CD14-positive monocyte (primary cell): ENCODE data around the gene PLCH1. TPM values are rescaled to one million over a fixed set of nuclear protein-coding genes. Genes with fewer than 3 reads are reported as not detected.

Experiments
- DNase-seq, 3 donors: peaks; one replicate each; pipeline ENCODE4 v3.0.0-alpha.2; 2011 to 2022
- H2AFZ ChIP-seq: 2 replicates; pipeline ENCODE4 v1.6.0; 2012; ENCODE audit warnings: mild to moderate bottlenecking, low read depth, low read length, inconsistent platforms; ENCODE audit not compliant: insufficient read depth, poor library complexity, severe bottlenecking
- H3K27ac ChIP-seq, 2 donors: 1 replicate in 1 of 2; 2 replicates in 1 of 2; pipeline ENCODE4 v1.5.1; 2012 to 2013; ENCODE audit warnings: low read length in 2 of 2, control low read depth in 1 of 2, inconsistent platforms in 1 of 2, low read depth in 1 of 2, mild to moderate bottlenecking in 1 of 2
- H3K27me3 ChIP-seq, 2 donors: one replicate each; pipeline versions ENCODE4 v1.6.0 to v1.6.1; 2011 to 2013; ENCODE audit warnings: low read length in 2 of 2; ENCODE audit not compliant: control insufficient read depth in 2 of 2, insufficient read depth in 2 of 2
- H3K36me3 ChIP-seq, 2 donors: replicated peaks in 1 of 2; 1 replicate in 1 of 2; 2 replicates in 1 of 2; pipeline versions ENCODE4 v1.5.1 to v1.6.1; 2012 to 2013; ENCODE audit warnings: low read length in 2 of 2, control low read depth in 1 of 2, inconsistent platforms in 1 of 2, mild to moderate bottlenecking in 1 of 2; ENCODE audit not compliant: insufficient read depth in 2 of 2, control insufficient read depth in 1 of 2
- H3K4me1 ChIP-seq, 2 donors: 1 replicate in 1 of 2; 2 replicates in 1 of 2; pipeline versions ENCODE4 v1.5.1 to v1.6.1; 2012 to 2013; ENCODE audit warnings: low read length in 2 of 2, control low read depth in 1 of 2, inconsistent platforms in 1 of 2, mild to moderate bottlenecking in 1 of 2, moderate library complexity in 1 of 2; ENCODE audit not compliant: insufficient read depth in 2 of 2, control insufficient read depth in 1 of 2
- H3K4me2 ChIP-seq: replicated peaks from 2 replicates; pipeline ENCODE3; 2012; ENCODE audit warnings: low read length, moderate library complexity, mild to moderate bottlenecking; ENCODE audit not compliant: poor library complexity, severe bottlenecking; ENCODE audit errors: extremely low read depth
- H3K4me3 ChIP-seq, 3 experiments: fragments of 200-600 bp in 1 of 3; sonication (generic) in 1 of 3; replicated peaks in 1 of 3; 1 replicate in 2 of 3; 2 replicates in 1 of 3; pipeline ENCODE4 v1.5.1; 2011 to 2013; ENCODE audit warnings: low read length in 3 of 3, mild to moderate bottlenecking in 3 of 3, control low read depth in 2 of 3, low read depth in 2 of 3, inconsistent platforms in 1 of 3, moderate library complexity in 1 of 3
- H3K79me2 ChIP-seq: 2 replicates; pipeline ENCODE4 v1.6.0; 2012; ENCODE audit warnings: mild to moderate bottlenecking, control low read depth, inconsistent platforms, low read length, moderate library complexity; ENCODE audit not compliant: insufficient read depth
- H3K9ac ChIP-seq: 2 replicates; pipeline ENCODE4 v1.6.0; 2017; ENCODE audit warnings: low read length, mild to moderate bottlenecking; ENCODE audit not compliant: insufficient read depth, poor library complexity, severe bottlenecking
- H3K9me3 ChIP-seq, 2 donors: replicated peaks in 1 of 2; 1 replicate in 1 of 2; 2 replicates in 1 of 2; pipeline versions ENCODE4 v1.5.1 to v1.6.1; 2012 to 2013; ENCODE audit warnings: low read length in 2 of 2, control low read depth in 1 of 2; ENCODE audit not compliant: control insufficient read depth in 1 of 2, insufficient read depth in 1 of 2
- H4K20me1 ChIP-seq: 2 replicates; pipeline ENCODE4 v1.6.0; 2012; ENCODE audit warnings: mild to moderate bottlenecking, low read length, control low read depth, moderate library complexity; ENCODE audit not compliant: insufficient read depth
- H3K27ac Mint-ChIP-seq, 7 donors: one replicate each; pipeline ENCODE4 v1.8.0; 2020; ENCODE audit warnings: mild to moderate bottlenecking in 7 of 7, mixed read lengths in 7 of 7, moderate library complexity in 6 of 7, inconsistent platforms in 2 of 7
- H3K27me3 Mint-ChIP-seq, 3 donors: one replicate each; pipeline ENCODE4 v1.8.0; 2021 to 2022; ENCODE audit warnings: low read depth in 3 of 3, mild to moderate bottlenecking in 3 of 3, mixed read lengths in 3 of 3, moderate library complexity in 3 of 3, inconsistent platforms in 1 of 3
- H3K36me3 Mint-ChIP-seq, 2 donors: one replicate each; pipeline ENCODE4 v1.8.0; 2020; ENCODE audit warnings: mixed read lengths in 2 of 2, inconsistent platforms in 1 of 2, mild to moderate bottlenecking in 1 of 2
- H3K4me1 Mint-ChIP-seq: one replicate; pipeline ENCODE4 v1.8.0; 2020; ENCODE audit warnings: mild to moderate bottlenecking, mixed read lengths
- H3K4me3 Mint-ChIP-seq, 2 donors: one replicate each; pipeline ENCODE4 v1.8.0; 2020; ENCODE audit warnings: mild to moderate bottlenecking in 2 of 2, mixed read lengths in 2 of 2, moderate library complexity in 1 of 2
- H3K9me3 Mint-ChIP-seq, 7 donors: one replicate each; pipeline ENCODE4 v1.8.0; 2020 to 2022; ENCODE audit warnings: mixed read lengths in 7 of 7, mild to moderate bottlenecking in 6 of 7, moderate library complexity in 6 of 7, inconsistent platforms in 2 of 7
- WGBS: methylation state at CpG from one replicate; pipeline ENCODE4 v1.1.5; 2013; ENCODE audit warnings: missing lambda C conversion rate; ENCODE audit not compliant: insufficient coverage; 5-methylcytosine and 5-hydroxymethylcytosine counted together
- intact Hi-C, 2 donors: fragments of 100-400 bp; cut with micrococcal nuclease; formaldehyde crosslinking; loops; one replicate each; pipeline versions ENCODE4 v1.15.0 to v1.15.1; 2023
- polyA plus RNA-seq, 3 donors: library from polyadenylated mRNA; depleted of rRNA in 1 of 3; unstranded in 2 of 3; stranded (reverse) in 1 of 3; fragments of 300-500 nt in 2 of 3; fragments of >200 nt in 1 of 3; fragmentation: Illumina TruSeq in 2 of 3; gene quantifications; 1 replicate in 2 of 3; 2 replicates in 1 of 3; pipeline ENCODE4 v1.2.3, GENCODE V29; 2012 to 2021
- TF ChIP-seq, protein P1 (sequence below): fragments of 200-600 bp; IDR thresholded peaks from one replicate; pipeline ENCODE4 v1.8.0; 2022; ENCODE audit warnings: antibody characterized with exemption, mild to moderate bottlenecking

The PLCH1 gene
- polyA plus RNA-seq, 3 donors: not detected

- DNase-seq: no peak
- no peaks in the 10 kb centered on the region for H4K20me1 ChIP-seq
- H3K4me2 ChIP-seq: no peak overlapping the region
- no peak overlapping the region for H2AFZ ChIP-seq
- TF ChIP-seq, protein P1, sequence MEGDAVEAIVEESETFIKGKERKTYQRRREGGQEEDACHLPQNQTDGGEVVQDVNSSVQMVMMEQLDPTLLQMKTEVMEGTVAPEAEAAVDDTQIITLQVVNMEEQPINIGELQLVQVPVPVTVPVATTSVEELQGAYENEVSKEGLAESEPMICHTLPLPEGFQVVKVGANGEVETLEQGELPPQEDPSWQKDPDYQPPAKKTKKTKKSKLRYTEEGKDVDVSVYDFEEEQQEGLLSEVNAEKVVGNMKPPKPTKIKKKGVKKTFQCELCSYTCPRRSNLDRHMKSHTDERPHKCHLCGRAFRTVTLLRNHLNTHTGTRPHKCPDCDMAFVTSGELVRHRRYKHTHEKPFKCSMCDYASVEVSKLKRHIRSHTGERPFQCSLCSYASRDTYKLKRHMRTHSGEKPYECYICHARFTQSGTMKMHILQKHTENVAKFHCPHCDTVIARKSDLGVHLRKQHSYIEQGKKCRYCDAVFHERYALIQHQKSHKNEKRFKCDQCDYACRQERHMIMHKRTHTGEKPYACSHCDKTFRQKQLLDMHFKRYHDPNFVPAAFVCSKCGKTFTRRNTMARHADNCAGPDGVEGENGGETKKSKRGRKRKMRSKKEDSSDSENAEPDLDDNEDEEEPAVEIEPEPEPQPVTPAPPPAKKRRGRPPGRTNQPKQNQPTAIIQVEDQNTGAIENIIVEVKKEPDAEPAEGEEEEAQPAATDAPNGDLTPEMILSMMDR: no peak
- H3K9ac ChIP-seq: no peak overlapping the region
- intact Hi-C loops: no loop called here
- Mint-ChIP-seq H3K27me3 (peaks cover 1 to 3% (median 2%) of the 10 kb centered on the region in 3 donors), H3K4me1 (peaks cover 2% of the 10 kb centered on the region), H3K36me3 (no peaks in the 10 kb centered on the region), H3K27ac (no peak overlapping the region), H3K4me3 (no peak overlapping the region), H3K9me3 (no peaks in the 10 kb centered on the region)
- H3K27me3 ChIP-seq: no peaks in the 10 kb centered on the region
- H3K9me3 ChIP-seq: no peaks in the 10 kb centered on the region
- no peaks in the 10 kb centered on the region for H3K79me2 ChIP-seq
- H3K4me3 ChIP-seq: no peak overlapping the region
- H3K36me3 ChIP-seq: no peaks in the 10 kb centered on the region
- WGBS: 61% methylated on average over 6 of the region's 6 CpGs
- H3K27ac ChIP-seq: no peak overlapping the region
- no peaks in the 10 kb centered on the region for H3K4me1 ChIP-seq
Observed at GRCh38 chr3:155382396-155383042, 362.4 kb downstream of the PLCH1 start.

- Mint-ChIP-seq H3K36me3 (no peaks in the 10 kb centered on the region), H3K4me1 (no peaks in the 10 kb centered on the region), H3K27me3 (peaks cover 0 to 2% (median 0%) of the 10 kb centered on the region in 3 donors), H3K27ac (no peak overlapping the region), H3K4me3 (peak overlapping the region in 1 of 2 donors; percentile 4), H3K9me3 (no peaks in the 10 kb centered on the region)
- Histone ChIP-seq H3K9me3 (no peaks in the 10 kb centered on the region), H4K20me1 (no peaks in the 10 kb centered on the region), H3K79me2 (no peaks in the 10 kb centered on the region), H3K27me3 (no peaks in the 10 kb centered on the region), H3K4me3 (no peak overlapping the region), H3K36me3 (no peaks in the 10 kb centered on the region), H3K27ac (no peak overlapping the region), H3K4me1 (no peaks in the 10 kb centered on the region), H2AFZ (no peak overlapping the region), H3K4me2 (no peak overlapping the region), H3K9ac (no peak overlapping the region)
- no CpG with 5 or more reads among the region's 1 CpG for WGBS
- intact Hi-C loops: no loop called here
- TF ChIP-seq, protein P1: no peak
- DNase-seq: no peak
Observed at GRCh38 chr3:155377847-155378246, 367.0 kb downstream of the PLCH1 start.
